Measurements from ENCODE around the gene SOX15.

GRCh38 chr17:7610641-7611040 is 20.7 kb upstream of the SOX15 start:
- no peak for TF ChIP-seq EZH2 (optimal IDR thresholded peaks at IDR 0.05; ENCODE audit: low read depth, low read length)
- no peak for TF ChIP-seq CTCF (IDR thresholded peaks at IDR 0.05; ENCODE audit: low read length)
